Epithelial cell of proximal tubule (primary cell): ENCODE data around the gene SARM1. TPM values are rescaled to one million over a fixed set of nuclear protein-coding genes. Genes with fewer than 3 reads are reported as not detected.

Experiments
- DNase-seq: peaks from one replicate; pipeline ENCODE4 v3.0.0-alpha.2; 2011; ENCODE audit warnings: low read depth
- H3K4me3 ChIP-seq: 2 replicates; pipeline ENCODE4 v1.5.1; 2011; ENCODE audit warnings: low read depth, mild to moderate bottlenecking, low read length
- total RNA-seq: library from RNA; depleted of rRNA; stranded (reverse); fragments of >200 nt; gene quantifications from 2 replicates; pipeline ENCODE4 v1.2.3, GENCODE V29; 2015
- TF ChIP-seq, protein P1 (sequence below): conservative IDR thresholded peaks from 2 replicates; pipeline ENCODE4 v1.5.1; 2012; ENCODE audit warnings: low read depth, mild to moderate bottlenecking, low read length

Gene SARM1
- total RNA-seq, result 0.80 and 0.81 TPM in 2 replicates

DNA sequence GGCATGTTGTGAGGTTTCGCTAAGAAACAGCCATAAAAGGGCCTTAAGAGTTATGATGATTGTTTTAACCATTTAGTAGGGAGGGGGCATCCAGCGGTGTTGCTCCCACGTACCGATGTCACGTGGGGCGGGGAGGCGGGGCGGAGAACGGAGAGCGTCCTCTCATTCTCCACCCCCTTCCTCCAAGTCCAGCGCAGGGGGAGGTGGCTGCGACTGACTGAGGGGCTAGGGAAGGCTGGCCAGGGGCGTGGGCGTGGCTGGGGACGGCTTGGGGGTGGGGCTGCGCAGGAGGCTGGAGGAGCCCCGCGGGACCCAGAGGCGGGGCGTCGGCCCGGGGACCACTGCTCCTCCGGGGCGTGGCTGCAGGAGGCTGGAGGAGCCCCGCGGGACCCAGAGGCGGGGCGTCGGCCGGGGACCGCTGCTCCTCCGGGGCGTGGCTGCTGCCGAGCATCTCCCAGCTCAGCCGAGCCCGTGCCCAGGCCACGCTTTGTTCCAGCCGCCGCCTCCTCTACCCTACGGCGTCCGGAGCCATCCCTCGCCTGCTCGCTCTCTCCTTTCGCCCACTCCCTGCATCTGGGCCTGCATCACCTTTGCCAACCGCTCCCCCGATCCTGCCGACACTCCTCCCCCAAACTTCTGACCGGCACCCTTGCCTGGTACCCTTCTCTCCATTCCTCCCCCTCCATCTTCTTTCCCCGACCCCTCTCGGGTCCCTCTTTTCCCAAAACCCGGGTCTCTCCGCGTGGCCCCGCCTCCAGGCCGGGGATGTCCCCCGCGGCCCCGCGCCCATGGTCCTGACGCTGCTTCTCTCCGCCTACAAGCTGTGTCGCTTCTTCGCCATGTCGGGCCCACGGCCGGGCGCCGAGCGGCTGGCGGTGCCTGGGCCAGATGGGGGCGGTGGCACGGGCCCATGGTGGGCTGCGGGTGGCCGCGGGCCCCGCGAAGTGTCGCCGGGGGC, at the start of gene SARM1:
TSS of gene SARM1 (plus strand) at position 450 of the 958 bp plus-strand sequence. CDS start at position 789, 339 bp downstream.
- no peak within 1 kb of the TSS for H3K4me3 ChIP-seq
- DNase-seq, result no peak
- TF ChIP-seq, protein P1, sequence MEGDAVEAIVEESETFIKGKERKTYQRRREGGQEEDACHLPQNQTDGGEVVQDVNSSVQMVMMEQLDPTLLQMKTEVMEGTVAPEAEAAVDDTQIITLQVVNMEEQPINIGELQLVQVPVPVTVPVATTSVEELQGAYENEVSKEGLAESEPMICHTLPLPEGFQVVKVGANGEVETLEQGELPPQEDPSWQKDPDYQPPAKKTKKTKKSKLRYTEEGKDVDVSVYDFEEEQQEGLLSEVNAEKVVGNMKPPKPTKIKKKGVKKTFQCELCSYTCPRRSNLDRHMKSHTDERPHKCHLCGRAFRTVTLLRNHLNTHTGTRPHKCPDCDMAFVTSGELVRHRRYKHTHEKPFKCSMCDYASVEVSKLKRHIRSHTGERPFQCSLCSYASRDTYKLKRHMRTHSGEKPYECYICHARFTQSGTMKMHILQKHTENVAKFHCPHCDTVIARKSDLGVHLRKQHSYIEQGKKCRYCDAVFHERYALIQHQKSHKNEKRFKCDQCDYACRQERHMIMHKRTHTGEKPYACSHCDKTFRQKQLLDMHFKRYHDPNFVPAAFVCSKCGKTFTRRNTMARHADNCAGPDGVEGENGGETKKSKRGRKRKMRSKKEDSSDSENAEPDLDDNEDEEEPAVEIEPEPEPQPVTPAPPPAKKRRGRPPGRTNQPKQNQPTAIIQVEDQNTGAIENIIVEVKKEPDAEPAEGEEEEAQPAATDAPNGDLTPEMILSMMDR, result no peak

DNA sequence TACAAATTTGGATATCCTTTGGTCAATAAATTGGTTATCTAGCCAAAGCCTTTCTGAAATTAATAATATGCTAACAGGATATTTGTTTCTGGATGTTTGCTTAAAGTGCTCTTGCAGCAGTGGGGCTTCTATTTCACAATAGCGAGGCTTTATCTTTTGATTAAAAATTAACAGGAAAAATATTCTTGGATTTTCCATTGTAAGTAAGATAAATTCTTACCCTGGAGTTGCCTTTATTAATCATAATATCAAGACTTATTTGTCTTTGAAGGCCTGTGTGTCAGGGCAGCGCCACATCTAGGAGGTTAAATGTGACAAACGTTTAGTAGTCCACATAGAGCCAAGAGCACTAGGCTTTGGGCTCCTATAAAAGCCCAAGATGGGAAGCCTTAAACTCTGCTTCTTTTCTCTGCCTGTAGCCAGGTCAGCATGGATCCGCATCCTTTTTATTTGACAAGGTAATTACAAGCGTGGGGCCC, 47.2 kb upstream of the SARM1 start:
- TF ChIP-seq, protein P1, result no peak
- no peak for DNase-seq
- no peak overlapping the region for H3K4me3 ChIP-seq

DNA sequence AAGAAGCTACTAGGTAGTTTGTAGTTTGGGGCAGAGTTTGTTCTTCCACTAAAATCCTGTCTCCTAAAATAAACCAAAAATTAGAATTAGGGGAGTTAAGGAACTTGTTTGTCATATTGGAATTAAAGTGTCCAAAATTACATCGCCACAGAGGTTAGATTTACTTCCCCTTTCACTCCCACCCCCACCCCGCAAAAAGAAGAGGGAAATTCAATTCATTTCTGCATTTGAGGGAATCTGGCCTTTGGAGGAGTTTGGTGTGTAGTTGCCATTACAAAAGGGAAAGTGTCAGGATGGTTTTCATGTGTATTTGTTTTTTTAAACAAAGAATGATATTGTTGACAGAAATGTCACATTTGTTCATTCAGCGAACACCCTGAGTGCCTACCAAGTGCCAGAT, 46.7 kb upstream of the SARM1 start:
- TF ChIP-seq, protein P1, result no peak
- H3K4me3 ChIP-seq, result no peak overlapping the region
- no peak for DNase-seq

DNA sequence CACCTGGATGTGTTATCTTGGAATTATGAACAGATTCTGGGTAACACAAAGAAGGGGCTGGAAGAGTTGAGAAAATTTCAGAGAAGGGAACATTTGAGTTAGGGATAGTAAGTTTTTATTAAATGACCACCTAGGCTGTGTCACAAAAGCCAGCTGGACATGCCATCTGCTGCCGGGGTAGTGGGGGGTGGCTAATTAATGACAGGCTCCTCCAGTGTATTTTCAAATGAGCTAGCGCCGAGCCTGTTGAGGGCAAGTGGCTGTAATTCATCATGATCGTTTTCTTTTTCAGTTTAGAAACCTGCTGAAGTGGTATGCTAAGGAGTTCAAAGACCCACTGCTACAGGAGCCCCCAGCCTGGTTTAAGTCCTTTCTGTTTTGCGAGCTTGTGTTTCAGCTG, 46.3 kb upstream of the SARM1 start:
- H3K4me3 ChIP-seq, result no peak overlapping the region
- DNase-seq, result no peak
- TF ChIP-seq, protein P1, result no peak

DNA sequence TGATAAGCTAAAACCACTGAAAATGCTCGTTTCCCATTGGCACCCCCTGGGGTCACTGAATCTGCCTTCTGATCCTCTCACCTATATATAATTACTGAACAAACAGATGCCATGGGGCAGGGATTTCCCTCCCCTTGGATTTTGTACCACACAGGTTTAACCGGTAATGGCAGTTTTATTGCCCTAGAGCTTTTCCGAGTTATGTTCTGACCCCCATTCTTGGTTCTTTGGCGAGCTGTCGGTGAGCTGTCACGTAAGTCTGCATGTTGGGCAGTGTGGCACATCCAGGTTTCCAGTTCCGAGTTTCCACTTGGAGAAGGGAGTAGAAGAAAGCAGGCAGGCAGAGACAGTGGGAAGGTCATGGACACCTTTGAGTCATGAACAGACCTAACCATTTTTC, 45.4 kb upstream of the SARM1 start:
- DNase-seq, result no peak
- no peak overlapping the region for H3K4me3 ChIP-seq
- TF ChIP-seq, protein P1, result no peak

DNA sequence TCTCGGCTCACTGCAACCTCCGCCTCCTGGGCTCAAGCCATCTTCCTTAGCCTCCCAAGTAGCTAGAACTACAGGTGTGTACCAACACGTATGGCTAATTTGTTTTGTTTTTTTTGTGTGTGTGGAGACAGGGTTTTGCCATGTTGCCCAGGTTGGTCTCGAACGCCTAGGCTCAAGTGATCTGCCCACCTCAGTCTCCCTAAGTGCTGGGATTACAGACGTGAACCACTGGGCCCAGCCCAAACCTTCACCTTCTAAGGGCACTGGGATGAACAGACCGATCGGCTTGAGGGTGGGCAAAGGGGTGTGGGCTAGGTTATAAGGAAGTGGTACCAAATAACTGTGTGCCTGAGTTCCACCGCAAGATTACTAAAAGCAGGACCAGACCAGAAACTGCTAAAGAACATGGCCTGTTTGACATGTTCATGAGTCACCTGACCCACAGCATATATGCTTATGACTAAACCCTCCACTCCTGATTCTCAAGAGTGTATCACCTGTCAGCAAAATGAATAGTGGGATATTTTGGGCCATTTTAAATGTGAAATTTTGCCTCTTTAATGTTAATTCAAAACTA, 44.4 kb upstream of the SARM1 start:
- no peak overlapping the region for H3K4me3 ChIP-seq
- TF ChIP-seq, protein P1, result no peak
- DNase-seq, result no peak
